Parietal lobe (tissue), 1 donor: ENCODE results near the gene EIF2AK3. TPM values are rescaled to one million over a fixed set of nuclear protein-coding genes. Genes with fewer than 3 reads are reported as not detected.

ENCODE experiments used
- total RNA-seq: library from RNA; depleted of rRNA; stranded (reverse); fragments of >200 nt; gene quantifications from one replicate; pipeline ENCODE4 v1.2.3, GENCODE V29; 2014

The EIF2AK3 gene
- 36.9 TPM for total RNA-seq

DNA sequence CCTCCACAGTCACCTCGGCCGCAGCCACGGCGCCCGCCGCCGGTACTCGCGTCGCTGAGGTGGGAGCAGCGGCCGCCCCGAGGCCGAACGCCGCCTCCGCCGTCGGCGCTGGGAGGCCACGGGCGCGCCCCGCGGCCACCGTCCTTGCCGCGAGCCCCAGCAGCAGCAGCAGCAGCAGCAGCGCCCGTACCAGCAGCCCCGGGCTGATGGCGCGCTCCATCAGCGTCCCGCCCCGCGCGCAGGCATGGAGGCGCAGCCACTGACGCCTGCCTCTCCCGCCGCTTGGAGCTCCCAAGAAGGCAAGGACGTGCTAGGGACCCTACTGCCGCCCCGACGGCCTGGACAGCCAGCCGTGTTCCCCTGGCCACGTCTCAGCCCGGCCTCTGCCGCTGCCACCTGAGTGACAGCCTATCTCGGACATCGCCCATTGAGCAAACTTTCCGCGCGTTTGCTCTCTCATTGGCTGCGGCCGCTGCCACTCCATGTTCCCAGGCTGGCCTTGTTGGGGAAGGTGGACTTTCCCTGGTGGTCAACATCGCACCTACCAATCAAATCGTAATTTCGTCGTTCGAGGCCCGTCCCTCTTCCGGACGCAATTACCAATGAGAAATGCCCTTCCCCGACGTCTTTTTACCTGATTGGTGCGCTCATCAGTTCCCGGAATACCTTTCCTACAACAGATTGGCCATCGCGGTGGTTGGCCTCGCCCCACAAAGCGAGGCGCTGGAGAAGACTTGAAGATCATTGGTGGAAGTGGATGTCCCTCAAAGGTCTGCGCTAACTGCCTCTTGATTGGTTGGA is at the start of gene EIF2AK3:
EIF2AK3 (minus strand) TSS at position 410 of the 801 bp plus-strand sequence; CDS start at position 220, 190 bp downstream.

Other genes with a start within 250 kb of the EIF2AK3 start
- 0.63 TPM for gene FOXI3, start 174.8 kb downstream of the EIF2AK3 start, total RNA-seq
- gene RPIA, start 64.2 kb upstream of the EIF2AK3 start, total RNA-seq = 8.1 TPM